Testis (tissue), 3 donors: Measurements from ENCODE around the gene CHN2. TPM values are rescaled to one million over a fixed set of nuclear protein-coding genes. Genes with fewer than 3 reads are reported as not detected.

Experiments
- DNase-seq: peaks from one replicate; pipeline ENCODE4 v3.0.0-alpha.2; 2019
- H3K27ac ChIP-seq, 2 donors: fragments of 200-600 bp; sonication (generic); one replicate each; pipeline ENCODE4 v1.5.1; 2019
- H3K27me3 ChIP-seq: fragments of 200-600 bp; sonication (generic); one replicate; pipeline ENCODE4 v1.5.1; 2019
- H3K36me3 ChIP-seq: fragments of 200-600 bp; sonication (generic); one replicate; pipeline ENCODE4 v1.5.1; 2017; ENCODE audit warnings: low read depth; ENCODE audit errors: missing control alignments
- H3K4me1 ChIP-seq: fragments of 200-600 bp; sonication (generic); one replicate; pipeline ENCODE4 v1.5.1; 2019
- H3K4me3 ChIP-seq, 2 donors: fragments of 200-600 bp; sonication (generic); one replicate each; pipeline ENCODE4 v1.5.1; 2017 to 2019
- H3K9me3 ChIP-seq: fragments of 200-600 bp; sonication (generic); one replicate; pipeline ENCODE4 v1.5.1; 2017
- CTCF ChIP-seq, 3 experiments: fragments of 450-650 bp in 2 of 3; fragments of 200-600 bp in 1 of 3; sonication (generic) in 1 of 3; IDR thresholded peaks; one replicate each; pipeline ENCODE4 v1.5.1; 2016 to 2019; ENCODE audit warnings: antibody characterized with exemption in 3 of 3, mild to moderate bottlenecking in 2 of 3, moderate library complexity in 1 of 3
- POLR2A ChIP-seq: fragments of 450-650 bp; IDR thresholded peaks from one replicate; pipeline ENCODE4 v1.6.1; 2017; ENCODE audit warnings: antibody characterized with exemption, mild to moderate bottlenecking, moderate library complexity
- WGBS, 2 donors: methylation state at CpG; one replicate each; pipeline ENCODE4 v1.1.5; 2018; 5-methylcytosine and 5-hydroxymethylcytosine counted together
- intact Hi-C: fragments of 100-400 bp; cut with DNase I; formaldehyde crosslinking; loops from one replicate; pipeline ENCODE4 v1.15.1; 2023; ENCODE audit warnings: low total_unique reads
- polyA plus RNA-seq: library from polyadenylated mRNA; stranded (reverse); fragments of 350-450 nt; fragmentation: Illumina TruSeq; extraction: RNeasy Lipid Tissue Mini Kit (QIAGEN cat#74804); gene quantifications from one replicate; pipeline ENCODE4 v1.2.3, GENCODE V29; 2014; ENCODE audit warnings: low read depth, low replicate concordance; ENCODE audit not compliant: insufficient read depth
- total RNA-seq, 2 donors: library from RNA; depleted of rRNA; stranded (reverse); fragments of >200 nt; gene quantifications; one replicate each; pipeline ENCODE4 v1.2.3, GENCODE V29; 2016

The CHN2 gene
- total and polyA plus RNA-seq, 3 donors from 2014 or later: 8.6 to 27.4 (median 15.1) TPM

GRCh38 chr7:29362380-29362779 is 167.8 kb downstream of the CHN2 start:
- H3K36me3 ChIP-seq: no peaks in the 10 kb centered on the region
- 85 to 88% methylated on average over 2 of the region's 2 CpGs for WGBS, 2 donors
- H3K4me3 ChIP-seq: no peak overlapping the region

GRCh38 chr7:29363636-29364425 is 169.3 kb downstream of the CHN2 start:
- Histone ChIP-seq H3K36me3 (no peaks in the 10 kb centered on the region), H3K9me3 (no peaks in the 10 kb centered on the region), H3K27ac (no peak overlapping the region), H3K4me3 (no peak overlapping the region), H3K27me3 (no peaks in the 10 kb centered on the region), H3K4me1 (no peaks in the 10 kb centered on the region)
- DNase-seq: no peak
- TF ChIP-seq CTCF (IDR thresholded peaks at IDR 0.05) (no peak), POLR2A (no peak)
- intact Hi-C loops: no loop called here
- WGBS, 2 donors: 93 to 96% methylated on average over 3 of the region's 3 CpGs

More at GRCh38 chr7:29362380-29362779, 167.8 kb downstream of the CHN2 start:
- no peak overlapping the region for H3K27ac ChIP-seq
- no peak for DNase-seq
- H3K9me3 ChIP-seq: no peaks in the 10 kb centered on the region
- intact Hi-C loops: no loop called here
- no peaks in the 10 kb centered on the region for H3K4me1 ChIP-seq
- TF ChIP-seq POLR2A: no peak
- TF ChIP-seq CTCF (IDR thresholded peaks at IDR 0.05): no peak
- H3K27me3 ChIP-seq: no peaks in the 10 kb centered on the region

GRCh38 chr7:29364661-29365060 is 170.1 kb downstream of the CHN2 start:
- Histone ChIP-seq H3K4me1 (no peaks in the 10 kb centered on the region), H3K27me3 (no peaks in the 10 kb centered on the region), H3K27ac (no peak overlapping the region), H3K9me3 (no peaks in the 10 kb centered on the region), H3K36me3 (no peaks in the 10 kb centered on the region), H3K4me3 (no peak overlapping the region)
- intact Hi-C loops: no loop called here
- TF ChIP-seq POLR2A (no peak), CTCF (IDR thresholded peaks at IDR 0.05) (no peak)
- WGBS, 2 donors: 75 to 78% methylated on average over 1 of the region's 1 CpG
- DNase-seq: no peak

- intact Hi-C loops: no loop called here
- WGBS, 2 donors: 80 to 87% methylated on average over 1 of the region's 1 CpG
- Histone ChIP-seq H3K27ac (no peak overlapping the region), H3K36me3 (no peaks in the 10 kb centered on the region), H3K9me3 (no peaks in the 10 kb centered on the region), H3K4me3 (no peak overlapping the region), H3K4me1 (no peaks in the 10 kb centered on the region), H3K27me3 (no peaks in the 10 kb centered on the region)
- no peak for TF ChIP-seq CTCF (IDR thresholded peaks at IDR 0.05)
- no peak for TF ChIP-seq POLR2A
- DNase-seq: no peak
These were observed 170.8 kb downstream of the CHN2 start for GRCh38 chr7:29365423-29365822.

GRCh38 chr7:29367784-29368183 is 173.2 kb downstream of the CHN2 start:
- H3K36me3 ChIP-seq: no peaks in the 10 kb centered on the region
- TF ChIP-seq CTCF (IDR thresholded peaks at IDR 0.05): no peak
- no peak for TF ChIP-seq POLR2A
- H3K9me3 ChIP-seq: no peaks in the 10 kb centered on the region
- H3K4me1 ChIP-seq: no peaks in the 10 kb centered on the region
- H3K4me3 ChIP-seq: no peak overlapping the region
- intact Hi-C loops: no loop called here
- no peak for DNase-seq
- 71 to 77% methylated on average over 3 of the region's 3 CpGs for WGBS, 2 donors
- H3K27ac ChIP-seq: no peak overlapping the region
- H3K27me3 ChIP-seq: no peaks in the 10 kb centered on the region
